K562 (cell line): ENCODE measurements around the gene ATP5PO. TPM values are rescaled to one million over a fixed set of nuclear protein-coding genes. Genes with fewer than 3 reads are reported as not detected.
A peak's percentile ranks its signal among the peaks of the same experiment; 100 is the strongest.

Source experiments
- CBX3 ChIP-seq, 2 experiments: IDR thresholded peaks; 1 replicate in 1 of 2; 2 replicates in 1 of 2; pipeline ENCODE4 v1.6.1; 2012; ENCODE audit warnings: inconsistent platforms in 2 of 2, low read length in 2 of 2, borderline replicate concordance in 1 of 2, control low read depth in 1 of 2
- CREB1 ChIP-seq, 2 experiments: sonication (generic) in 1 of 2; formaldehyde crosslinking in 1 of 2; IDR thresholded peaks; 2 replicates each; pipeline versions ENCODE4 v1.6.1 to v1.8.0; 2012 to 2022; ENCODE audit warnings: inconsistent platforms in 1 of 2, mild to moderate bottlenecking in 1 of 2, missing genetic modification reagents in 1 of 2, moderate library complexity in 1 of 2
- CSDE1 ChIP-seq, 2 experiments: fragments of 450-650 bp; IDR thresholded peaks; 2 replicates each; pipeline ENCODE4 v1.6.1; 2016; ENCODE audit warnings: mild to moderate bottlenecking in 1 of 2
- ELF1 ChIP-seq: fragments of 200-800 bp; sonication (Bioruptor generic); IDR thresholded peaks from 2 replicates; pipeline ENCODE4 v1.6.1; 2016; ENCODE audit warnings: missing genetic modification characterization, missing compliant biosample characterization
- EP400 ChIP-seq: fragments of 450-650 bp; IDR thresholded peaks from 2 replicates; pipeline ENCODE4 v1.6.1; 2017; ENCODE audit warnings: antibody characterized with exemption, mild to moderate bottlenecking, moderate library complexity
- GTF2E2 ChIP-seq: fragments of 200-800 bp; sonication (Bioruptor generic); IDR thresholded peaks from 2 replicates; pipeline ENCODE4 v1.6.1; 2016; ENCODE audit warnings: missing genetic modification characterization, missing compliant biosample characterization
- GTF2F1 ChIP-seq: IDR thresholded peaks from 2 replicates; pipeline ENCODE4 v1.6.1; 2011; ENCODE audit warnings: low read depth, low read length, improper control_type of control experiment
- HDAC2 ChIP-seq: fragments of 450-650 bp; IDR thresholded peaks from 2 replicates; pipeline ENCODE4 v1.6.1; 2016; ENCODE audit warnings: mild to moderate bottlenecking
- MEIS2 ChIP-seq: fragments of 450-650 bp; IDR thresholded peaks from 2 replicates; pipeline ENCODE4 v1.6.1; 2014; ENCODE audit warnings: mild to moderate bottlenecking; ENCODE audit not compliant: partially characterized antibody
- MNT ChIP-seq, 2 experiments: fragments of 450-650 bp; conservative IDR thresholded peaks; 2 replicates each; pipeline ENCODE4 v1.6.1; 2017; ENCODE audit warnings: mild to moderate bottlenecking in 2 of 2, moderate library complexity in 2 of 2
- POLR2B ChIP-seq: fragments of 450-650 bp; IDR thresholded peaks from 2 replicates; pipeline ENCODE4 v1.6.1; 2018; ENCODE audit warnings: low read depth; ENCODE audit not compliant: partially characterized antibody
- RBBP5 ChIP-seq: fragments of 200-600 bp; sonication (generic); IDR thresholded peaks from 2 replicates; pipeline ENCODE4 v1.6.1; 2012; ENCODE audit warnings: borderline replicate concordance, mild to moderate bottlenecking, low read length, control low read depth, inconsistent platforms; ENCODE audit not compliant: insufficient read depth, poor library complexity, severe bottlenecking
- SAFB ChIP-seq: fragments of 200-400 bp; formaldehyde crosslinking; IDR thresholded peaks from 2 replicates; pipeline ENCODE4 v1.6.1; 2017; ENCODE audit warnings: low read depth, low read length, borderline replicate concordance
- SUPT5H ChIP-seq: fragments of 450-650 bp; IDR thresholded peaks from 2 replicates; pipeline ENCODE4 v1.6.1; 2016
- ZBTB49 ChIP-seq: sonication (generic); formaldehyde crosslinking; IDR thresholded peaks from 2 replicates; pipeline ENCODE4 v1.8.0; 2022; ENCODE audit warnings: missing genetic modification reagents, mild to moderate bottlenecking, borderline replicate concordance
- polyA plus RNA-seq, 8 experiments: library from polyadenylated mRNA; depleted of rRNA in 4 of 8; stranded (reverse) in 5 of 8; unstranded in 3 of 8; fragments of >200 nt; fragmentation: Nextera tagmentation in 2 of 8; fragmentation: Illumina TruSeq in 1 of 8; extraction: Ambion mirVana in 2 of 8; extraction: Trizol in 1 of 8; gene quantifications; 2 replicates each; pipeline versions ENCODE4 v1.2.1 to v1.2.3, GENCODE V29; 2011 to 2014; ENCODE audit warnings: inconsistent platforms in 1 of 8, missing spikeins in 1 of 8
- total RNA-seq, 7 experiments: library from RNA; depleted of rRNA in 6 of 7; stranded (reverse); fragments of >200 nt in 6 of 7; fragmentation: Illumina TruSeq in 2 of 7; extraction: Trizol in 2 of 7; gene quantifications; 2 replicates each; pipeline versions ENCODE4 v1.2.1 to v1.2.3, GENCODE V29; 2011 to 2021; ENCODE audit warnings: low replicate concordance in 1 of 7
- TF ChIP-seq, protein P1 (sequence below): sonication (generic); formaldehyde crosslinking; IDR thresholded peaks from 2 replicates; pipeline ENCODE4 v1.8.0; 2022; ENCODE audit warnings: missing genetic modification reagents, mild to moderate bottlenecking, borderline replicate concordance
- TF ChIP-seq, protein P2 (sequence below): sonication (generic); formaldehyde crosslinking; IDR thresholded peaks from 2 replicates; pipeline ENCODE4 v1.8.0; 2022; ENCODE audit warnings: mild to moderate bottlenecking, missing genetic modification reagents

ATP5PO gene
- total and polyA plus RNA-seq, 9 of the 15 experiments (the other 6 are each of a cell fraction or from before 2014, with no cell fraction given): 367 to 2,722 (median 808) TPM

- TF ChIP-seq ZBTB49: 0 out of 2 replicates have a peak, but pooled peaks have one; percentile 84
- TF ChIP-seq CSDE1 (IDR thresholded peaks at IDR 0.05): no peak
- no peak for TF ChIP-seq CBX3 (IDR thresholded peaks at IDR 0.05; ENCODE audit: borderline replicate concordance in 1 of 2, low read length in 2 of 2)
- TF ChIP-seq, protein P1, sequence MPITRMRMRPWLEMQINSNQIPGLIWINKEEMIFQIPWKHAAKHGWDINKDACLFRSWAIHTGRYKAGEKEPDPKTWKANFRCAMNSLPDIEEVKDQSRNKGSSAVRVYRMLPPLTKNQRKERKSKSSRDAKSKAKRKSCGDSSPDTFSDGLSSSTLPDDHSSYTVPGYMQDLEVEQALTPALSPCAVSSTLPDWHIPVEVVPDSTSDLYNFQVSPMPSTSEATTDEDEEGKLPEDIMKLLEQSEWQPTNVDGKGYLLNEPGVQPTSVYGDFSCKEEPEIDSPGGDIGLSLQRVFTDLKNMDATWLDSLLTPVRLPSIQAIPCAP (CRISPR knock-in tag): 0 out of 2 replicates have a peak, but pooled peaks have one; percentile 33
- peak; percentile 99 for TF ChIP-seq SUPT5H
- TF ChIP-seq HDAC2: peak; percentile 22; the same call in 1 of the 2 replicates
- TF ChIP-seq SAFB: peak; percentile 78; the same call in 1 of the 2 replicates
- peak; percentile 84 for TF ChIP-seq EP400
- TF ChIP-seq, protein P2, sequence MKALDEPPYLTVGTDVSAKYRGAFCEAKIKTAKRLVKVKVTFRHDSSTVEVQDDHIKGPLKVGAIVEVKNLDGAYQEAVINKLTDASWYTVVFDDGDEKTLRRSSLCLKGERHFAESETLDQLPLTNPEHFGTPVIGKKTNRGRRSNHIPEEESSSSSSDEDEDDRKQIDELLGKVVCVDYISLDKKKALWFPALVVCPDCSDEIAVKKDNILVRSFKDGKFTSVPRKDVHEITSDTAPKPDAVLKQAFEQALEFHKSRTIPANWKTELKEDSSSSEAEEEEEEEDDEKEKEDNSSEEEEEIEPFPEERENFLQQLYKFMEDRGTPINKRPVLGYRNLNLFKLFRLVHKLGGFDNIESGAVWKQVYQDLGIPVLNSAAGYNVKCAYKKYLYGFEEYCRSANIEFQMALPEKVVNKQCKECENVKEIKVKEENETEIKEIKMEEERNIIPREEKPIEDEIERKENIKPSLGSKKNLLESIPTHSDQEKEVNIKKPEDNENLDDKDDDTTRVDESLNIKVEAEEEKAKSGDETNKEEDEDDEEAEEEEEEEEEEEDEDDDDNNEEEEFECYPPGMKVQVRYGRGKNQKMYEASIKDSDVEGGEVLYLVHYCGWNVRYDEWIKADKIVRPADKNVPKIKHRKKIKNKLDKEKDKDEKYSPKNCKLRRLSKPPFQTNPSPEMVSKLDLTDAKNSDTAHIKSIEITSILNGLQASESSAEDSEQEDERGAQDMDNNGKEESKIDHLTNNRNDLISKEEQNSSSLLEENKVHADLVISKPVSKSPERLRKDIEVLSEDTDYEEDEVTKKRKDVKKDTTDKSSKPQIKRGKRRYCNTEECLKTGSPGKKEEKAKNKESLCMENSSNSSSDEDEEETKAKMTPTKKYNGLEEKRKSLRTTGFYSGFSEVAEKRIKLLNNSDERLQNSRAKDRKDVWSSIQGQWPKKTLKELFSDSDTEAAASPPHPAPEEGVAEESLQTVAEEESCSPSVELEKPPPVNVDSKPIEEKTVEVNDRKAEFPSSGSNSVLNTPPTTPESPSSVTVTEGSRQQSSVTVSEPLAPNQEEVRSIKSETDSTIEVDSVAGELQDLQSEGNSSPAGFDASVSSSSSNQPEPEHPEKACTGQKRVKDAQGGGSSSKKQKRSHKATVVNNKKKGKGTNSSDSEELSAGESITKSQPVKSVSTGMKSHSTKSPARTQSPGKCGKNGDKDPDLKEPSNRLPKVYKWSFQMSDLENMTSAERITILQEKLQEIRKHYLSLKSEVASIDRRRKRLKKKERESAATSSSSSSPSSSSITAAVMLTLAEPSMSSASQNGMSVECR (CRISPR knock-in tag): peak; percentile 54; the same call in 1 of the 2 replicates
- peak; percentile 16 to 76; a peak in 2 of 4 replicates for TF ChIP-seq MNT (conservative IDR thresholded peaks at IDR 0.05)
- peak; percentile 65; the same call in 1 of the 2 replicates for TF ChIP-seq GTF2F1
- peak; percentile 94 for TF ChIP-seq RBBP5
- TF ChIP-seq MEIS2: peak; percentile 95
- TF ChIP-seq POLR2B: peak; percentile 98
- TF ChIP-seq GTF2E2: peak; percentile 93
- no peak for TF ChIP-seq ELF1 (tag)
- peak; percentile 71 for TF ChIP-seq CREB1 (IDR thresholded peaks at IDR 0.05)
- peak; percentile 50; the same call in 1 of the 2 replicates for TF ChIP-seq CREB1 (CRISPR knock-in tag; IDR thresholded peaks at IDR 0.05)
These were observed at the start of gene ATP5PO (continued) for GRCh38 chr21:33915368-33916199.
